PFSK-1 (cell line): Measurements from ENCODE around the gene CCDC183.

ENCODE experiments used
- SIN3A ChIP-seq: IDR thresholded peaks from 2 replicates; pipeline ENCODE4 v1.6.1; 2012; ENCODE audit warnings: mild to moderate bottlenecking, low read length, moderate library complexity, borderline replicate concordance; ENCODE audit not compliant: insufficient read depth
- TAF1 ChIP-seq: IDR thresholded peaks from 2 replicates; pipeline ENCODE4 v1.6.1; 2012; ENCODE audit warnings: low read length, control low read depth, borderline replicate concordance; ENCODE audit not compliant: insufficient read depth

DNA sequence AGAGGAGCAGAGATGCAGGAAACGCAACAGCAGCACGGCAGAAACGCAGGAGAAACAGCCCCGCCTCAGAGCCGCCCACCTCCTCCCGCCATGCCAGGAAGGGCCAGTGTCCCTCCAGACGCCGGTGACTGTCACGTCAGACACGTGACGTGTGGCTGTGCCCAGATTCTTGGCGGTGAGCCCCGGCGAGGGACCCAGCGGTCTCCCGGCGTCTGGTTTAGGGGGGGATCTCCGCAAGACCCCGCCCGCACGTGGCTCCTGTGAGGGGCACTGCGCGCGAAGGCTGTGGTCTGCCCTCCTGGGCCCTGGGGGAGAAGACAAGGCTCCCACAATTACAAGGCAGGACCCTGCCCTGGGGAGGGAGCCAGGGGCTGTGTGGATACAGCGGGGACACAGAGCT lies 35.7 kb upstream of the CCDC183 start:
- TF ChIP-seq TAF1: no peak
- TF ChIP-seq SIN3A: no peak
